Smooth muscle cell of the coronary artery (primary cell): ENCODE data around the gene C4orf54. TPM values are rescaled to one million over a fixed set of nuclear protein-coding genes. Genes with fewer than 3 reads are reported as not detected.

Experiments
- total RNA-seq: library from RNA; depleted of rRNA; stranded (reverse); fragments of >200 nt; gene quantifications from 2 replicates; pipeline ENCODE4 v1.2.3, GENCODE V29; 2014; ENCODE audit warnings: low replicate concordance

The C4orf54 gene
- not detected in 2 replicates for total RNA-seq

DNA sequence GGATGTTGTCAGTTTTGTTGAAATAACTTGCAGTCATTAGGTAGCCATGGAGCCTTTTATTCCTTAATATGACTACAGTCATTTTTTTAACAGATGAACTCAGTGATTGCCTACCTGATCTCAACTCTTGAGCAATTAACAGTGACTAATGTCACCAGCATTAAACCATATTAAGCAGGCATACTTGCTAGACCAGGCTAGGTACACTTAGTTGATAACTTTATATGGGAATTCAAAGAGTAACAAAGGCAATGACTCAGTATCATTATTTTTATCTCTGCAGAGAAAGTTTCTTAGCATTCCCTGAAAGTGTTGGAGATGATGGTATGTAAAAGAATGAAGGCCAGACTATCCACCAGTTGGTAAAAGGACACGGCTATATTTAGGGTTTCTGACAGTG is at the start of gene C4orf54:
Gene C4orf54 (minus strand): TSS at position 31 of the 400 bp plus-strand sequence. CDS start 3,180 bp downstream, outside the sequence.

Other genes with a start within 250 kb of the C4orf54 start
- 0.70 TPM in 1 of 2 replicates, not detected in the other for gene ADH7, start 222.5 kb downstream of the C4orf54 start, total RNA-seq
- not detected in 2 replicates for gene C4orf17, start 146.8 kb downstream of the C4orf54 start, total RNA-seq
- gene TRMT10A, start 93.8 kb downstream of the C4orf54 start, total RNA-seq, result 1.9 and 4.7 TPM in 2 replicates
- 0.08 TPM in 1 of 2 replicates, not detected in the other for gene MTTP, start 83.0 kb downstream of the C4orf54 start, total RNA-seq
- 0.59 TPM in 1 of 2 replicates, not detected in the other for gene DAPP1, start 159.0 kb upstream of the C4orf54 start, total RNA-seq
- gene LAMTOR3, start 236.6 kb upstream of the C4orf54 start, total RNA-seq, result 18.0 and 23.1 TPM in 2 replicates